NT2/D1 (cell line): ENCODE results near the gene SHROOM4.

Experiments used
- SUZ12 ChIP-seq: IDR thresholded peaks from 2 replicates; pipeline ENCODE4 v1.6.1; 2011; ENCODE audit not compliant: insufficient read length, insufficient read depth; ENCODE audit errors: extremely low read depth
- YY1 ChIP-seq: IDR thresholded peaks from 2 replicates; pipeline ENCODE4 v1.6.1; 2011; ENCODE audit not compliant: insufficient read length, insufficient read depth
- ZNF274 ChIP-seq: IDR thresholded peaks from 2 replicates; pipeline ENCODE4 v1.6.1; 2011; ENCODE audit warnings: mild to moderate bottlenecking, low read depth, low read length

DNA sequence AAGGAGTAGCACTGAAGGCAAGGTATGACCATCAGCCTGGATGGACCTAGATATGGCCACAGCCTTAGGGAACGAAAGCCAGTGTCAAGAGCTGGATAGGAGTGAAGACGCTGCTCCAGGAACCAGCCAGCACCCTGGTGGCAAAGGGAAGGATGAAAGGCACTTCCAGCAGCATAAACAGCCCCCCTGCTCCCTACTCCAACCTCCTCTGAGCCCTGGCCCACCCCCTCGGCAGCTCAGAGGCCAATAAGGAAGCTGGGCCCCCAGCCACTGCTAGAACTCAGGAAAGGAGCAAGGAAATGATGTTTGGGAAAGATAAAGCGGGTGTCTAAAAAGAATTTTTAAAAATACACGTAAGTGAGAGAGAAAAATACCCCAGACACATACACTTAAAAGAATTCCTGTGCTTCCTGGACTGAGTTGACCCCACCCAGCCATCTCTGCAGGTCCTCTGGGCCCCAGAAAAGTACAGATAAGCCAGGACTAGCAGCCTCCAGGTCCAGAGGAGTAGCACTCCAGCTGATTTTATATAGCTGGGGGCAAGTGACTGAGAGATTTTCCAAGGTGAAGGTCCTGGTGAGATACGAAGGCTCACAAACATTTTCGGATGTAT is 170.4 kb downstream of the SHROOM4 start:
- TF ChIP-seq SUZ12 (no peak), YY1 (no peak), ZNF274 (no peak)
